Breast epithelium (tissue), 4 donors: ENCODE results near the gene REM2. TPM values are rescaled to one million over a fixed set of nuclear protein-coding genes. Genes with fewer than 3 reads are reported as not detected.

Source experiments
- DNase-seq, 2 donors: peaks; one replicate each; pipeline ENCODE4 v3.0.0-alpha.2; 2019; ENCODE audit warnings: low spot score in 2 of 2
- H3K27ac ChIP-seq, 2 donors: fragments of 200-600 bp; sonication (generic) in 1 of 2; one replicate each; pipeline ENCODE4 v1.5.1; 2016 to 2019; ENCODE audit warnings: mild to moderate bottlenecking in 1 of 2
- H3K27me3 ChIP-seq, 2 donors: fragments of 200-600 bp; sonication (generic) in 1 of 2; one replicate each; pipeline versions ENCODE4 v1.5.1 to v1.6.0; 2017 to 2019; ENCODE audit warnings: control low read depth in 1 of 2, mild to moderate bottlenecking in 1 of 2
- H3K36me3 ChIP-seq: fragments of 200-600 bp; one replicate; pipeline ENCODE4 v1.5.1; 2019
- H3K4me1 ChIP-seq, 2 donors: fragments of 200-600 bp; sonication (generic); one replicate each; pipeline ENCODE4 v1.5.1; 2016 to 2019; ENCODE audit warnings: control low read depth in 1 of 2
- H3K4me3 ChIP-seq, 3 donors: fragments of 200-600 bp; sonication (generic); 1 replicate in 2 of 3; 2 replicates in 1 of 3; pipeline ENCODE4 v1.5.1; 2016 to 2019; ENCODE audit warnings: mild to moderate bottlenecking in 3 of 3, moderate library complexity in 2 of 3
- H3K9me3 ChIP-seq, 2 donors: fragments of 200-600 bp; sonication (generic) in 1 of 2; one replicate each; pipeline ENCODE4 v1.5.1; 2016 to 2019; ENCODE audit warnings: control low read depth in 1 of 2
- CTCF ChIP-seq, 3 donors: fragments of 450-650 bp; IDR thresholded peaks; one replicate each; pipeline ENCODE4 v1.5.1; 2016 to 2017; ENCODE audit warnings: antibody characterized with exemption in 3 of 3, mild to moderate bottlenecking in 3 of 3, moderate library complexity in 3 of 3
- POLR2A ChIP-seq: fragments of 450-650 bp; IDR thresholded peaks from one replicate; pipeline ENCODE4 v1.6.1; 2016; ENCODE audit warnings: antibody characterized with exemption, mild to moderate bottlenecking, moderate library complexity
- POLR2AphosphoS5 ChIP-seq, 3 donors: sonication (generic); formaldehyde crosslinking; IDR thresholded peaks; one replicate each; pipeline ENCODE4 v1.6.1; 2017; ENCODE audit warnings: antibody characterized with exemption in 3 of 3
- intact Hi-C: fragments of 100-400 bp; cut with DNase I; formaldehyde crosslinking; loops from one replicate; pipeline ENCODE4 v1.15.1; 2023; ENCODE audit warnings: low total_unique reads
- total RNA-seq, 3 donors: library from RNA; depleted of rRNA; stranded (reverse); fragments of >200 nt; gene quantifications; one replicate each; pipeline ENCODE4 v1.1.0, GENCODE V29; 2016

Gene REM2
- total RNA-seq, 3 donors from 2014 or later: 0.96 to 1.3 (median 1.2) TPM

GRCh38 chr14:22896356-22896755 lies 13.3 kb downstream of the REM2 start:
- H3K4me1 ChIP-seq: no peaks in the 10 kb centered on the region
- intact Hi-C loops: no loop called here
- TF ChIP-seq CTCF (IDR thresholded peaks at IDR 0.05): no peak
- no peak for TF ChIP-seq POLR2A
- TF ChIP-seq POLR2AphosphoS5 (IDR thresholded peaks at IDR 0.05): no peak
- H3K36me3 ChIP-seq: no peaks in the 10 kb centered on the region
- no peak overlapping the region for H3K27ac ChIP-seq
- no peak overlapping the region for H3K4me3 ChIP-seq
- no peak for DNase-seq
- no peaks in the 10 kb centered on the region for H3K27me3 ChIP-seq
- H3K9me3 ChIP-seq: no peaks in the 10 kb centered on the region

GRCh38 chr14:22896760-22897159 lies 13.7 kb downstream of the REM2 start:
- Histone ChIP-seq H3K36me3 (no peaks in the 10 kb centered on the region), H3K27me3 (no peaks in the 10 kb centered on the region), H3K4me3 (no peak overlapping the region), H3K27ac (no peak overlapping the region), H3K4me1 (no peaks in the 10 kb centered on the region), H3K9me3 (no peaks in the 10 kb centered on the region)
- TF ChIP-seq POLR2A (no peak), POLR2AphosphoS5 (IDR thresholded peaks at IDR 0.05) (no peak), CTCF (IDR thresholded peaks at IDR 0.05) (no peak)
- no peak for DNase-seq
- intact Hi-C loops: no loop called here

- Histone ChIP-seq H3K27me3 (no peaks in the 10 kb centered on the region), H3K36me3 (no peaks in the 10 kb centered on the region), H3K4me1 (no peaks in the 10 kb centered on the region), H3K9me3 (no peaks in the 10 kb centered on the region), H3K27ac (no peak overlapping the region), H3K4me3 (no peak overlapping the region)
- TF ChIP-seq CTCF (IDR thresholded peaks at IDR 0.05): no peak
- intact Hi-C loops: no loop called here
- no peak for DNase-seq
Measured at GRCh38 chr14:22897357-22897756, 14.3 kb downstream of the REM2 start.

- Histone ChIP-seq H3K9me3 (no peaks in the 10 kb centered on the region), H3K4me3 (no peak overlapping the region), H3K27ac (no peak overlapping the region), H3K4me1 (no peaks in the 10 kb centered on the region), H3K27me3 (no peaks in the 10 kb centered on the region), H3K36me3 (no peaks in the 10 kb centered on the region)
- intact Hi-C loops: no loop called here
- TF ChIP-seq POLR2A (no peak), CTCF (IDR thresholded peaks at IDR 0.05) (no peak), POLR2AphosphoS5 (IDR thresholded peaks at IDR 0.05) (no peak)
- no peak for DNase-seq
Measured at GRCh38 chr14:22898302-22899090, 15.5 kb downstream of the REM2 start.

GRCh38 chr14:22900081-22900799 lies 17.2 kb downstream of the REM2 start:
- no peaks in the 10 kb centered on the region for H3K9me3 ChIP-seq
- no peaks in the 10 kb centered on the region for H3K4me1 ChIP-seq
- TF ChIP-seq POLR2AphosphoS5 (IDR thresholded peaks at IDR 0.05) (no peak), POLR2A (no peak), CTCF (IDR thresholded peaks at IDR 0.05) (peak in 2 of 3 donors; percentile 26 to 28)
- peaks cover 5% of the 10 kb centered on the region for H3K36me3 ChIP-seq
- peak overlapping the region; percentile 19 to 35 for H3K27ac ChIP-seq
- no peak for DNase-seq
- intact Hi-C loops: no loop called here
- no peaks in the 10 kb centered on the region for H3K27me3 ChIP-seq
- no peak overlapping the region for H3K4me3 ChIP-seq
